RCC 7860 (cell line): ENCODE measurements around the gene RAET1E.
"Not testable (repeated sequence)": the region's sequence is repeated elsewhere in the genome, so short reads cannot be mapped to it uniquely, and the experiment has no call there.

Experiments used
- DNase-seq: peaks from one replicate; pipeline ENCODE4 v3.0.0-alpha.2; 2015; ENCODE audit warnings: low spot score
- FAIRE-seq: peaks from 2 replicates; lab custom pipeline; 2012; peaks lifted over from hg19 to GRCh38; lab: Jason Lieb, UNC

Gene RAET1E, protein sequence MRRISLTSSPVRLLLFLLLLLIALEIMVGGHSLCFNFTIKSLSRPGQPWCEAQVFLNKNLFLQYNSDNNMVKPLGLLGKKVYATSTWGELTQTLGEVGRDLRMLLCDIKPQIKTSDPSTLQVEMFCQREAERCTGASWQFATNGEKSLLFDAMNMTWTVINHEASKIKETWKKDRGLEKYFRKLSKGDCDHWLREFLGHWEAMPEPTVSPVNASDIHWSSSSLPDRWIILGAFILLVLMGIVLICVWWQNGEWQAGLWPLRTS

DNA sequence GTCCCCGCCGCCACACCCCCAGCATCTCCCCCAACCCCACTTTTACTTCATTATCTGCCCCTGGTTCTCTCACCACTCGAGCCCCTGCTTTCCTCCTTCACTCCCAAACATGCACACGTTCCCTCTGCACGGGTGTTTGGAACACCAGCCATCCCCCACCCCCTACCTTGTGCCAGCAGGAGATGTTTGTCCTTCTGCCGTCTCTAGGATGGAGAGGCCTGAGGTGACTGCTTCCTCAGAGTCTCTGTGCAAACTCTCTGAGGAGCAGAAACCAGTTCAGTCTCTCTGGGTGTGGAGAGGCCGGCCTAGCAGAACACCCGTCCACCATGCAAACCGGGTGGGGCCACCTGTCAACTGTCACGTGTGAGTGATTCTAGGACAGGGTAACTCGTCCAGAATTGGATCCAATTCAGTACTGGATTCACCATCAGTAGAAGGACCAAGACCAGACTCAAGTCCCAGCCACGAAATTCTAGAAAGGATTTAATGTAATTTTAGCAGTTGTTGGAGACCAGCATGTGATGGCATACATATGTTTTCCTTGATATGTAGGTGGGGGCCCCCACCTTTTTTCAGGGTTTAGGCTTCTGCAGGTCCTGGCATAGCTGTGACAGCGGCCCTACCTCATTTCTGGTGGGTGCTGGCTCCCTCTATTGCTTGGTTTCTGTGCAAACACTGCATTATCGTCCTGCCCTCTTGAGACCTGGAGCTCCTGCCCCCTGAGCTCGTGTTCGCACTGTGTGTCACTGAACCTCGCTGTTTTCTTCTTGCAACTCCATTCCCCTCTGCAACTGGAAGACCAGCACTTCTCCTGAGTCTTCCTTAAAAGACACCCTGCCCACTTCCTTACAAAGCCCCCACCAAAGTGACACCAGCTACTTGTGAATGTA is at the start of gene RAET1E:
TSS of gene RAET1E (minus strand) at position 259 of the 890 bp plus-strand sequence. CDS start 7,212 bp downstream, outside the sequence.
- FAIRE-seq (no peak), DNase-seq (no peak)

DNA sequence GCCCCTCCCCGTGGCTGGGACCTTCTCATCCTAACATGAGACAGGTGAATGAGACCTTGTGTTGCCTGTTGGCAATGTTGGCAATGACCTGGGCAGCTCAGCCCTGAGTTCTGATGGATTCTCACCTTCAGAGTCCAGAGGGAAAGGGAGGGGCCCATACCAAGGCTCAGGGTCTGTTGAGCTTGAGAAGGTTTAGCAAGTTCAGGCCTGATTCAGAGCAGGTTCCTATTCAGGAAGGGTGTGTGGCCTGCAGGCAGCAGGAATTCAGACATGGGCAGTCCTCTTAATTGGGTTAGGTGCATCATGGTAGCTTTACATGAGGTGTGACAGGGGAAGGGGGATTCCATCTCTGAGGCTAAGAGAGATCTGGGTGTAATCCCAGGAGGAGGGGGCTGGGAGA is 49.6 kb upstream of the RAET1E start:
- FAIRE-seq, DNase-seq: not testable (repeated sequence)

GRCh38 chr6:149946631-149947030 is 48.7 kb upstream of the RAET1E start:
- not testable (repeated sequence) for DNase-seq, FAIRE-seq

- not testable (repeated sequence) for DNase-seq, FAIRE-seq
Measured at GRCh38 chr6:149945276-149945675, 47.4 kb upstream of the RAET1E start.

DNA sequence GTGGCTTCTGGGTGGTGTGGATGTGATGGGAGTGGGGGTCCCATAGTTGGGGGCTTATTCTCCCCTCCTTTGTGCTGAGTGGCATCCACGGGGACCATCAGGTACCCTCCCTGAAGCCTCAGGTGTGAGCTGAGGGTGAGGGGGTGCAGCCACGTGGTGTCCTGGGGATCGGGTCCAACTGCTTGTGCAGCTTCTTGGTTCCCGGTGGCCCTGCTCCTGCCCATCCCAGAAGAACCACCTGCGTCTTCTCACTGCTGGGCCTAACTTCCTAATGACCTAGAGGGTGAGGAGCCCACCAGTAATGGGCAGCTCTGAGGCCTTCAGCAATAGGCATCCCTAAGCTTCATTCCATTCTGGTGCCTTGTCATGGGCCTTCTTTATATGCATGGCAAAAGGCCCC is 45.4 kb upstream of the RAET1E start:
- FAIRE-seq, result not testable (repeated sequence)

DNA sequence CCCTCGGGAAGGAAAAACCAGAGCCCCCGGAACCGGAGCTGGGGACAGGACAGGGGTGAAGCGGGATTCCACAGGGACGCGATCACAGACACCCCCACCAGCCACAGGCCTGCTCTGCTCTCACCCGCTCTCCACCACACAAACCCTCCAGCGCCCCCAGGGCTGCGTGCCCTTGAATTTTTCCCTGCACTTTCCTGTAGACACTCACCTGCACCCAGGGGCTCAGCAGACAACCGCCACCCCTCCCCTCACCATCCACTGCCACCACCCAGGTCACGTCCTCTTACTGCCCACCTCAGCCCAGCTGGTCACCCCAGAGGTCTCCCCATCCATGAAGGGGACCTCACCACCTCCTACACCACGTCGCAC is 44.5 kb upstream of the RAET1E start:
- DNase-seq, result no peak

More for the DNA sequence above, 45.4 kb upstream of the RAET1E start:
- DNase-seq, result not testable (repeated sequence)

GRCh38 chr6:149941583-149942460 is 43.9 kb upstream of the RAET1E start, which contains the start of gene ULBP2:
TSS of gene ULBP2 (plus strand) at chr6:149942014. CDS start at chr6:149942073, 59 bp downstream.
- peak; percentile 49 for FAIRE-seq
- peak; percentile 83 for DNase-seq

More for the DNA sequence above, 44.5 kb upstream of the RAET1E start:
- FAIRE-seq, result no peak

- FAIRE-seq, result no peak
Measured at GRCh38 chr6:149940672-149940982, 42.7 kb upstream of the RAET1E start.

GRCh38 chr6:149939909-149940671 is 42.2 kb upstream of the RAET1E start:
- FAIRE-seq (no peak), DNase-seq (no peak)

More at GRCh38 chr6:149940672-149940982, 42.7 kb upstream of the RAET1E start:
- DNase-seq, result no peak

DNA sequence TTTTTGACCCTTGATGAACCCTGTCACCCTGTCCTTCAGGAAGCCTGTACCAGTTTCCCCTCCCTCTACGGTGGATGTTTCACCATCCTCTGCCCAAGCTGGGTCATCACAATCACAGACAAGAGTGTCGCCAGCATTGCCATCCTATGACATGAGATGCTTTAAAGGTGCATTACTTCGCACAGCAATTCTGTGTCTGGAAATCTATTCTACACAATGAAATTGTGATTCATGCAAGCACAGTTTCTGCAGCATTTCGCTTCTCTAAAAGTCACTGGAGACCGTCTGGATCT is 41.4 kb upstream of the RAET1E start:
- DNase-seq, result no peak
- FAIRE-seq, result no peak

DNA sequence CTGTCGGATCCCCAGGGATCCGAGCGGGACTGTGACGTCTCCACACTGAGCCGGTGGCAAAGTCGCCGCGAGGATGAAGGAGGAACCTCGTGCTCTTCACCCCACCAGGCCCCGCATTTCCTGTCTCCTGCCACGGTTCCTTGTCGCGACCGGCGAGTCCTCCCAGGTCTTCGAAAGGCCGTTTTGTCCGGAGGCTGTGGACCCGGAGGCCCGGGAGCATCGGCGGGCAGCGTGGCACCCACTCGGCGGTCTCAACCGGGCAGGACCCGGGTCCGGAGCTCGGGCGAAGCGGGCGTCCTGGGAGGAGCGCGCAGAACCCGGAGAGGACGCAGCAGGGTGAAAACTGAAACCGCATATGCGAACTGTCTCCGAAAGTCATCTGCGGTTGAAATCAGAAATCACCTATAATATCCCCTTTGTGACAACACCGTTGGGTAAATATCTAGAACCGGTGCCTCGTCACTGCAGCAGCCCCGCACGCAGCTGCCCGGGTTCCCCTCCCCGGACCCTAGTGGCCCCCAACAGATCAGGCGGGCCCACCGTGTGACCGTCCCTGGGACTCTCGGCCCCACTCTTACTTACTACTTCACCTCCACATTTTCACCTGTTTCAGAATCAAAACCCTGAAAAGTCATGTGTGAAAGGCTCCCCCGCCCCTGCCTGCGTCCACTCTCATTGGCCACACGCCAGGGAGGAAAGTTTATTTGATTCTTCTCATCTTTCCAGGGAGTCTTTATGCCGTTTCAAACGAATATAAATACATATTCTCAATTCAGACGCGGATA is 40.9 kb upstream of the RAET1E start:
- no peak for FAIRE-seq
- no peak for DNase-seq

- DNase-seq, FAIRE-seq: not testable (repeated sequence)
Measured at GRCh38 chr6:149938013-149938570, 40.2 kb upstream of the RAET1E start.

- no peak for FAIRE-seq
- no peak for DNase-seq
Measured at GRCh38 chr6:149936743-149937142, 38.8 kb upstream of the RAET1E start.

- DNase-seq, result no peak
- FAIRE-seq, result no peak
Measured at GRCh38 chr6:149935668-149936067, 37.8 kb upstream of the RAET1E start.

GRCh38 chr6:149935246-149935645 is 37.3 kb upstream of the RAET1E start:
- DNase-seq (no peak), FAIRE-seq (no peak)

DNA sequence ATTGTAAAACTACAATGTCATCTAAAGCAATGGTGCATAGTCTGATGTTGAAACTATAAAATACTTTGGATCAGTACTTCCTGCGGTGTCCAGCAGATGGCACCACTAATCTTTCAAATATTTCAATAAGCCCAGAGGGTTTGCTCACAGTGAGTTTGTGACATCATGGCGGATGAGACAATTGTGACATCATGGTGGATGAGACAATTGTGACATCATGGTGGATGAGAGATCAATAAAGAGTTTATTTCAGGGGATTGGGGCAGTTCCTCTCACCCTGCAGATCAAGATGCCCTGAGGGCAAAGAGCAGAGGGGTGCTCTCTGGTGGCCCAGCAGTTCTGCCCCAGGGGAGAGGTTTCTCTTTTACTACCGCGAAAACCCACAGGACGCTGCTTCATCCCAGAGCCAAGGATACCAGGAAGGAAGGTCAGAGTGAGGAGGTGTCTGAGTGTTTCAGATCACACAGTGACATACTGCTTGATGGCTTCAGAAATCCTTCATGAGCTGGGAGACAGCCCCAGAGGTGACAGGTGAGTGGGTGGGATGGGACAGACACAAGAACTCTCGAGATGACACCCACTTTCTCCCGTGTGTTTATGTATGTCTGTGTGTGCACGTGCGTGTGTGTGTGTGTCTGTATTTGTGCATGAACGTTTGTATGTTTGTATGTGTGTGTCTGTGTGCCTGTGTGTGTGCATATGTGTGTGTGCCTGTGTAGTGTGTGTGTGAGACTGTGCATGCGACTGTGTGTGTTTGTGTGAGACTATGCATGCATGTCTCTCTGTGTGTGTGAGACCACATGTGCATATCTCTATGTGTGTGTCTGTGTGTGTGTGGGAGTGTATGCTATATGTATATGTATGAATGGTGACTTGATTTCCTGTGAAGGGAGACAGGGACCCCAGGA is 36.6 kb upstream of the RAET1E start:
- DNase-seq (peak; percentile 42), FAIRE-seq (peak; percentile 65)

DNA sequence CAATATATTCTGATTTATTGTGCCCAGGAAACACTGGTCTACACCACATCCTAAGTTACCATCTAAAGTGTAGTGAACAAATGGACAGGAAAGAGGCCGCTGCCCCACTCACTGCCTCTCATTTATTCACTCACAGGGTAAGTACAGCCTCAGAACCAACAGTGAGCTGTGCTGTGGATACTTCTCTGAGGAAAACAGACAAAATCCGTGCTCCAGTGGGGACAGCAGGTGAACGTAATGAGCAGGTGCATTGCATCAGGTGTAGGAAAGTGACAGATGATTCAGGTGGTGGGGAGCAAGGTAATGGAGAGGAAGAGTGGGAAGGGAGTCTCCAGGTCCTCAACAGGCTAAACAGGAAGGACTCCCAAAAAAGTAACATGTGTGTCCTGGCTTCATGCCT is 35.5 kb upstream of the RAET1E start:
- DNase-seq (no peak), FAIRE-seq (no peak)

DNA sequence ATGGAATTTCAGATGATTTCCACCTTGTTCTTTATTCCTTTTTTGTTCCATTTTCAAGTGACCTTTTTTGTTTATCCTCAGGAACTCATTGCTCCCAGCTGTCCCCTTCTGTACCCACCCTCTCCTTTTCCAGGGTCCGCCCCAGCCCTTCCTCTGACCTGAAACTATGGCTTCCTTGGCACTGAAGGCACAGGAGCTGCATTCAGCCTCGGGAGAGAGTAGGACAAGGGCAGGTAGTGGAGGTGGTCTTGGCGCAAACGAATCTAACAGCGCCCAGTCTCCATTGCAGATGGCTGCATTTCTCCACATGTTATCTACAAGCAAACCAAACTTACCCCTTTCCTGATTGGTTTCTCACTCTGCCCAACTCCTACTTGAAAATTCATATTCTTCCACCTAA is 35.1 kb upstream of the RAET1E start:
- FAIRE-seq, result no peak
- no peak for DNase-seq
